ENCODE data around the gene STARD3NL.
"Not testable (repeated sequence)": the region's sequence is repeated elsewhere in the genome, so short reads cannot be mapped to it uniquely, and the experiment has no call there.

STARD3NL gene

GRCh38 chr7:38178004-38178694 lies at the start of gene STARD3NL:
STARD3NL (plus strand) TSS chr7:38178245; CDS start chr7:38207505, 29,260 bp downstream.
- DNase-seq (ENCODE audit: low read depth in 2 of 2): peak; percentile 70 to 85

- no peak for DNase-seq (ENCODE audit: low read depth in 2 of 2)
These were observed 48.9 kb upstream of the STARD3NL start for GRCh38 chr7:38129162-38129561.

- no peak for DNase-seq (ENCODE audit: low read depth in 2 of 2)
These were observed 48.5 kb upstream of the STARD3NL start for GRCh38 chr7:38129579-38129978.

GRCh38 chr7:38138171-38138570 lies 39.9 kb upstream of the STARD3NL start:
- DNase-seq (ENCODE audit: low read depth in 2 of 2): no peak

- DNase-seq (ENCODE audit: low read depth in 2 of 2): no peak
These were observed 36.9 kb upstream of the STARD3NL start for GRCh38 chr7:38141187-38141586.

- DNase-seq (ENCODE audit: low read depth in 2 of 2): no peak
These were observed 35.3 kb upstream of the STARD3NL start for GRCh38 chr7:38142736-38143135.

- no peak for DNase-seq (ENCODE audit: low read depth in 2 of 2)
These were observed 31.0 kb upstream of the STARD3NL start for GRCh38 chr7:38147005-38147404.

- no peak for DNase-seq (ENCODE audit: low read depth in 2 of 2)
These were observed 26.5 kb upstream of the STARD3NL start for GRCh38 chr7:38151556-38151955.

GRCh38 chr7:38153515-38153914 lies 24.5 kb upstream of the STARD3NL start:
- DNase-seq (ENCODE audit: low read depth in 2 of 2): no peak

GRCh38 chr7:38154278-38154677 lies 23.8 kb upstream of the STARD3NL start:
- no peak for DNase-seq (ENCODE audit: low read depth in 2 of 2)

GRCh38 chr7:38160003-38160571 lies 18.0 kb upstream of the STARD3NL start:
- DNase-seq (ENCODE audit: low read depth in 2 of 2): no peak

GRCh38 chr7:38162036-38162435 lies 16.0 kb upstream of the STARD3NL start:
- DNase-seq (ENCODE audit: low read depth in 2 of 2): no peak

- no peak for DNase-seq (ENCODE audit: low read depth in 2 of 2)
These were observed 14.4 kb upstream of the STARD3NL start for GRCh38 chr7:38163671-38164070.

GRCh38 chr7:38168890-38169570 lies 9.0 kb upstream of the STARD3NL start:
- DNase-seq (ENCODE audit: low read depth in 2 of 2): no peak

GRCh38 chr7:38169847-38170246 lies 8.2 kb upstream of the STARD3NL start:
- no peak for DNase-seq (ENCODE audit: low read depth in 2 of 2)

GRCh38 chr7:38171623-38172391 lies 6.2 kb upstream of the STARD3NL start:
- no peak for DNase-seq (ENCODE audit: low read depth in 2 of 2)

- not testable (repeated sequence) for DNase-seq (ENCODE audit: low read depth in 2 of 2)
These were observed 2.5 kb upstream of the STARD3NL start for GRCh38 chr7:38175547-38175946.

GRCh38 chr7:38177621-38178003 lies 433 bp upstream of the STARD3NL start:
- DNase-seq (ENCODE audit: low read depth in 2 of 2): no peak

GRCh38 chr7:38178695-38179344 lies 775 bp downstream of the STARD3NL start:
- peak in 1 of 2 donors; percentile 19 for DNase-seq (ENCODE audit: low read depth in 2 of 2)

GRCh38 chr7:38179776-38180226 lies 1.8 kb downstream of the STARD3NL start:
- no peak for DNase-seq (ENCODE audit: low read depth in 2 of 2)

- DNase-seq (ENCODE audit: low read depth in 2 of 2): no peak
These were observed 3.1 kb downstream of the STARD3NL start for GRCh38 chr7:38181111-38181510.

GRCh38 chr7:38182450-38182849 lies 4.4 kb downstream of the STARD3NL start:
- no peak for DNase-seq (ENCODE audit: low read depth in 2 of 2)
